Fibroblast of skin of right biceps (primary cell): ENCODE measurements around the gene KMT5C.
A peak's percentile ranks its signal among the peaks of the same experiment; 100 is the strongest.
"Not testable (repeated sequence)": the region's sequence is repeated elsewhere in the genome, so short reads cannot be mapped to it uniquely, and the experiment has no call there.

ENCODE experiments used
- DNase-seq: peaks from one replicate; pipeline ENCODE4 v3.0.0-alpha.2; 2013

The KMT5C gene

DNA sequence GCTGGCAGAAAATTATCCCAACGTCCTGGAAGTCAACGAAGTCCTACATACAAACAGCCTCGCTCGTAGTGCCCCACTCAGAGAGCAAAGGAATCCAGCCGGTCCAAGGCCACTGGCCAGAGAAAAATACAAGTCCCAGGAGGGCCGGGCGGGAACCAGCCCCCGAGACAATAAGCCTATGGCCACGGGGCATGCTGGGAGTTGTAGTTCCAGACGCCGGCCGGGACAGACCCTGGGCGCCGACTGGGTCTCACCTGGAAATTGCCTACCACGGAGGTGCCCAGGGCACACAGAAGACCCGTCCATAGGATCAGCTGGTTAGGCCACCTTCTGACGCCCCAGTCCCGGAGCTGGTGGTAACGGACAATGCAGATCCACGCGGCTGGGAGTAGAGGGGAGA is 19.9 kb upstream of the KMT5C start:
- peak; percentile 33 for DNase-seq

- no peak for DNase-seq
Measured at GRCh38 chr19:55320844-55321419, 18.7 kb upstream of the KMT5C start.

DNA sequence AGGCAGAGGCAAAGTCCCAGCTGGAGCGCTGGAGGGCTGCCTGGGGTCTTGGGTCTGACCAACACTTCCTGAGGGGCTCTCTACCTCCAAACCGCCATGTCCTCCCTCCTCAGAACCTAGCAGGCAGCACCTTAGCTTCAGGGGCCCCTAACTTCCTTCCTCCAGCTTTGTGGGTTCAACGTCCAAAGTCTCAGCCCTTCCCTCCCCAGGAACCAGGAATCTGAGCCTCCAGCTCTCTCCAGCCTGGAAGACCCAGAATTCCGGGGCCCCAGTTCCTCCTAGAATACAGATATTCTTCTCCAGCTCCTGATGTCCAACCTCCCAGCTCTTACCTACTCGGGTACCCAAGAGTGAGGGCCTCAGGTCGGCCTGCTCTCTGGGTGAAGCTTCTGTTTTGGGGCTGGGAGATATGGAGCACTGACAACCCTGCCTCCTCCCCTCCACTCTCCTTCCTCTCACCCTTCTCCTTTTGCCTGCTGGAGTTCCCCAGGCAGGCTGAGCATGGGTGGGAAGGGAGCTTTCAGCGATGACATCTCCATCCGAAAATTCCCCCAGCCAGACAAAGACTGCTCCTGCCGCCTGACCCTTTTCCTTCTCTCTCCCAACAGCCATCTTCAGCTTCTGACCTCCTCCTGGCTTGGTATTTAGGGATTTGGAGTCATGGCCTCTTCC is 18.1 kb upstream of the KMT5C start:
- DNase-seq: no peak

GRCh38 chr19:55322204-55322885 is 17.3 kb upstream of the KMT5C start:
- no peak for DNase-seq

GRCh38 chr19:55324662-55325061 is 15.0 kb upstream of the KMT5C start:
- DNase-seq: no peak

- no peak for DNase-seq
Measured at GRCh38 chr19:55325172-55325571, 14.5 kb upstream of the KMT5C start, which contains the start of gene TMEM150B. Gene TMEM150B (minus strand): TSS chr19:55325341. CDS start chr19:55321036, 4,305 bp downstream.

DNA sequence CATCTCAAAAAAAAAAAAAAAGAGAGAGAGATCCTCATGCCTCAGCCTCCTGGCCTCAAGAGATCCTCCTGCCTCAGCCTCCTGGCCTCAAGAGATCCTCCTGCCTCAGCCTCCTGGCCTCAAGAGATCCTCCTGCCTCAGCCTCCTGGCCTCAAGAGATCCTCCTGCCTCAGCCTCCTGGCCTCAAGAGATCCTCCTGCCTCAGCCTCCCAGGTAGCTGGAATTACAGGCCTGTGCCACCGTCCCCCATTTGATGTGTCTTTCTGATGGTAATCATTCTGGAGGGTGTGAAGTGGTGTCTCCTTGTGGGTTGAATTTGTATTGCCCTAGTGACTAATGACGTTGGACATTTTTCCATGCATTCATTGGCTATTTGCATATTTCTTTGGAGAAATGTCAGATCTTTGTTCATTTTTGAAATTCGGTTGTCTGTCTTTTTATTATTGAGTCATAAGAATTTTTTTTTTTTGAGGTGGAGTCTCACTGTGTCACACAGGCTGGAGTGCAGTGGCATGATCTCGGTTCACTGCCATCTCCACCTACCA is 10.8 kb upstream of the KMT5C start:
- DNase-seq: not testable (repeated sequence)

DNA sequence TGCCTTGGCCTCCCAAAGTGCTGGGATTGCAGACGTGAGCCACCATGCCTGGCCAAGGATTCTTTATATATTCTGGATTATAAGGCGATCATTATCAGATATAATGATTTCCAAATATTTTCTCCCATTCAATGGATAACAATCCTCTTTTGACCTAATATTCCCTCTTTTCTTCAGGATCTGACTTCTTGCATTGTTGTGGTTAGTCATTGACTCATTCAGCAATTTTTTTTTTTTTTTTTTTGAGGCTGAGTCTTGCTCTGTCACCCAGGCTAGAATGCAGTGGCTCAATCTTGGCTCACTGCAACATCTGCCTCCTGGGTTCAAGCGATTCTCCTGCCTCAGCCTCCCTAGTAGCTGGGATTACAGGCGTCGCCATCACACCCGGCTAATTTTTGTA is 9.9 kb upstream of the KMT5C start:
- peak; percentile 52 for DNase-seq

GRCh38 chr19:55333870-55334269 is 5.8 kb upstream of the KMT5C start:
- DNase-seq: no peak

DNA sequence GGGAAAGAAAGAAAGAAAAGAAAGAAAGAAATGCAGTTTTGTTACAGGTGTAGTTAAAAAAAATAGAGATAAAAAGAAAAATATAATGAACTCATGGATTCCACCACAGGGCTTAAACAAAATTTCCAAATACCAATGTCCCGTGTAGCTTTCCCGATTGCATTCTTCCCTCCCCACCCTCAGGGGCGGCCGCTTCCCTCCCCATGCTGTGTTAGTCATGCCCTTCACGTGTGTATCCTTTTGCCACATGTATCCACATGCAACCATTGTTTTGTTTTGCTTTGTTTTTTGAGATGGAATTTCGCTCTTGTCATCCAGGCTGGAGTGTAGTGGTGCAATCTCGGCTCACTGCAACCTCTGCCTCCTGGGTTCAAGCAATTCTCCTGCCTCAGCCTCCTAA is 3.6 kb upstream of the KMT5C start:
- peak; percentile 33 for DNase-seq

- DNase-seq: no peak
Measured at GRCh38 chr19:55339889-55340783, 460 bp downstream of the KMT5C start.

- DNase-seq: no peak
Measured at GRCh38 chr19:55340784-55341147, 1.1 kb downstream of the KMT5C start.

DNA sequence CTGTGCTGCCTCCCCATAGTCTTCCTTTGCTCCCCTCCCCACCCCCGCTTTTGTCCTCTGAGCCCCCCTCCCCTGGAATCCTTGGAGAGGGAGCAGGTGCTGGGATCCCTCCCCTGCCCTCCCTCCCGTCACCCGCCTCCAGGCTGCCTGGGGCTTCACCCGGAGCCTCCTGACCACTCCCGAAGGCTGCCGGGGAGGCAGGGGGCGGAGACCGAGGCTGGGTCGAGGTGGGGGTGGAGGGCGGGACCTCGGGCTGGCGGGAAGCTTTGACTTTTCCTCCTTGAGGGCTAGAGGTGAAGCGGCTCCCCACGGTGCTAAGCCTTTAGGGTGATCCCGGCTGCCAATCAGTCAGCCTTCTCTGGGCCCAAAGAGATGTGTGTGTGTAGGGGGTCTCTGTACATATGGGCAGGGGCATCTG is 1.5 kb downstream of the KMT5C start:
- DNase-seq: peak; percentile 57

GRCh38 chr19:55341595-55342531 is 2.2 kb downstream of the KMT5C start:
- DNase-seq: no peak

GRCh38 chr19:55344444-55344843 is 4.8 kb downstream of the KMT5C start:
- DNase-seq: no peak

- DNase-seq: no peak
Measured at GRCh38 chr19:55345101-55345817, 5.6 kb downstream of the KMT5C start.

DNA sequence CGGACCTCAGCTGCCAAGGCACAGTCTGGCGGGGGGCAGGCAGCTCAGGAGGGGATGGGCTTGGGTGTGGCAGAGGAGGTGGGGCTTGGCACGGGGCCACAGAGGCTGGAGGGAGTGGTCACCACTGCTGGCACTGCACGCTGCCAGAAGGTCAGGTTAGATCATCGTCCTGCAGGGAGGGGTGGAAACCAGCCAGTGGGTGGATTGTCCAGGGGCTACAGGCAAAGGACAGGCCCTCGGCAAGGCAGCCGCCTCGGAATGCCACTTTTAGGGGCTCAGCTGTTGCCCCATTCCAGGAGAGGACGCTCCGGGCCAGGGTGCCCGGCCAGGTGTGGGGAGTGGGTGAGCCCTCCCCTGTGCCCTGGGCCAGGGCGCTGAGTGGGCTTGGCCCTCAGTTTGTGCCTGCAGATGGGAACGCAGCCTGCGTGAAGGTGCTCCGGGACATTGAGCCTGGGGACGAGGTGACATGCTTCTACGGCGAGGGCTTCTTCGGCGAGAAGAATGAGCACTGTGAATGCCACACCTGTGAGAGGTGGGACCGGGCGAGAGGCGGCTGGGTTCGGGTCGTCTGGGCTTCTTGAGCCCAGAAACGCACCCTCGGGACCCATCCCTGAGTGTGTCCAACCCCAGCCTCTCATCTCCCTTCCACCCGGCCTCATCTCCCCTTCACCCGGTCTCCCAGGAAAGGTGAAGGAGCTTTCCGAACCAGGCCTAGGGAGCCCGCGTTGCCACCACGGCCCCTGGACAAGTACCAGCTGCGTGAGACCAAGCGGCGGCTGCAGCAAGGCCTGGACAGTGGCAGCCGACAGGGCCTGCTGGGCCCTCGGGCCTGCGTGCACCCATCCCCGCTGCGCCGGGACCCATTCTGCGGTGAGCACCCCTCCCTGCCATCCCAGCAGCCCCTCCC is 6.4 kb downstream of the KMT5C start:
- DNase-seq: no peak

DNA sequence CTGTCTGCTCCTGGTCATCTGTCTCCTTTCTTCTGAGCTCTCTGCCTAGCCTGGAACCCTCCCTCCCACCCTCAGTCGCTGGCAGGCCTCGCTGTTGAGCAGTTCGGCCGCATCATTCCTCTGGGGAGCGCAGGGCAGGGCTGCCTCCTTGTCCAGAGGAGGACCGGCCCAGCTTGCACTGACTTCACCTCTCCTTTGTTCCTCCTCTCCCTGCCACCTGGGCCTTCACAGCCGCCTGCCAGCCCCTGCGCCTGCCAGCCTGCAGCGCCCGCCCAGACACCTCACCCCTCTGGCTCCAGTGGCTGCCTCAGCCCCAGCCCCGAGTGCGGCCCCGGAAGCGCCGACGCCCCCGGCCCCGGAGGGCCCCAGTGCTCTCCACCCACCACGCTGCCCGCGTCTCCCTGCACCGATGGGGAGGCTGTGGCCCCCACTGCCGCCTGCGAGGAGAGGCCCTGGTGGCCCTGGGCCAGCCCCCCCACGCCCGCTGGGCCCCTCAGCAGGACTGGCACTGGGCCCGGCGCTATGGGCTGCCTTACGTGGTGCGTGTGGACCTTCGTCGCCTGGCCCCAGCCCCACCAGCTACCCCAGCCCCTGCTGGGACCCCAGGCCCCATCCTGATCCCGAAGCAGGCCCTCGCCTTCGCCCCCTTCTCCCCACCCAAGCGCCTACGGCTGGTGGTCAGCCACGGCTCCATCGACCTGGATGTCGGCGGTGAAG is 7.2 kb downstream of the KMT5C start:
- DNase-seq: no peak

DNA sequence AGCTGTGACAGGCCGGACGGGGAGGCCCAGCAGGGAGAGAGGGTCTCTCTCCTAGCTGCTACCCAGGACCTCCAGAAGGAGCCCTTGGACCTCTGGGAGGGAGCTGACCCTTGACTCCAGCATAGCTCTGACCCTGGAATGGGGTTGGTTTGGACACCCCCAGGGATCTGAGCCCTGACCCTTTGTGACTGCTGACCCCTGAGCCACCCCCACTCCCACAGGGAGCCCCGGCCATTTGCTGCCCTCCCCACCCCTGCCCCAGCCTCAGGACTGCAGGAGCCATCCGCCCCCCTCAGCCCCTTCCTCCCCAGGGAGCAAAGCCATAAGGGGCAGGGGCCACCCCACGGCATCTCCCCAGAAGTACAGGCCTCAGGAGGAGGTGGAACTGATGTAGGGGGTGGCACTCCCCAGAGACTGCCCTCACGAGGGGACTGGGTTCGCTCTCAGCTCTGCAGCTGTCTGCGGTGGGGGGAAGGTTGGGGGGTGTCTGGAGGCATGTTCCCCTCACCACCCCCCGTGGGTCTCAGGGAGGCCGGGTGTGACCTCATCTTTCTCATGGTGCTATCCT is 7.8 kb downstream of the KMT5C start:
- no peak for DNase-seq
